HFFc6 (cell line): ENCODE results near the gene PHETA1. TPM values are rescaled to one million over a fixed set of nuclear protein-coding genes. Genes with fewer than 3 reads are reported as not detected.
"Not testable (repeated sequence)": the region's sequence is repeated elsewhere in the genome, so short reads cannot be mapped to it uniquely, and the experiment has no call there.

Experiments used
- DNase-seq: peaks from one replicate; pipeline ENCODE4 v3.0.0-alpha.2; 2018
- H3K27ac Mint-ChIP-seq: 2 replicates; pipeline ENCODE4 v1.8.0; 2020; ENCODE audit warnings: mild to moderate bottlenecking, mixed read lengths
- H3K27me3 Mint-ChIP-seq: 2 replicates; pipeline ENCODE4 v1.8.0; 2021; ENCODE audit warnings: mild to moderate bottlenecking, moderate library complexity, mixed read lengths; ENCODE audit not compliant: insufficient read depth
- H3K36me3 Mint-ChIP-seq: 2 replicates; pipeline ENCODE4 v1.8.0; 2021; ENCODE audit warnings: low read depth, mixed read lengths
- H3K4me1 Mint-ChIP-seq: 2 replicates; pipeline ENCODE4 v1.8.0; 2020; ENCODE audit warnings: low read depth, mixed read lengths
- H3K4me3 Mint-ChIP-seq: 2 replicates; pipeline ENCODE4 v1.8.0; 2020; ENCODE audit warnings: mild to moderate bottlenecking, moderate library complexity, mixed read lengths
- H3K9me3 Mint-ChIP-seq: 2 replicates; pipeline ENCODE4 v1.8.0; 2020; ENCODE audit warnings: mild to moderate bottlenecking, mixed read lengths
- total RNA-seq, 6 experiments: library from RNA; stranded (reverse); fragmentation: NEBNext Ultra II Directional; extraction: Animal tissue kit (Norgen Biotek cat#: 25700); gene quantifications; 2 replicates in 1 of 6; 3 replicates in 5 of 6; pipeline ENCODE4 v1.2.3, GENCODE V29; 2021
- TF ChIP-seq, protein P1 (sequence below): fragments of 200-600 bp; sonication (generic); IDR thresholded peaks from 2 replicates; pipeline ENCODE4 v1.5.0; 2021; ENCODE audit warnings: antibody characterized with exemption, mild to moderate bottlenecking

PHETA1 gene
- total RNA-seq, 6 experiments from 2014 or later, result 11.5 to 15.0 (median 14.0) TPM

DNA sequence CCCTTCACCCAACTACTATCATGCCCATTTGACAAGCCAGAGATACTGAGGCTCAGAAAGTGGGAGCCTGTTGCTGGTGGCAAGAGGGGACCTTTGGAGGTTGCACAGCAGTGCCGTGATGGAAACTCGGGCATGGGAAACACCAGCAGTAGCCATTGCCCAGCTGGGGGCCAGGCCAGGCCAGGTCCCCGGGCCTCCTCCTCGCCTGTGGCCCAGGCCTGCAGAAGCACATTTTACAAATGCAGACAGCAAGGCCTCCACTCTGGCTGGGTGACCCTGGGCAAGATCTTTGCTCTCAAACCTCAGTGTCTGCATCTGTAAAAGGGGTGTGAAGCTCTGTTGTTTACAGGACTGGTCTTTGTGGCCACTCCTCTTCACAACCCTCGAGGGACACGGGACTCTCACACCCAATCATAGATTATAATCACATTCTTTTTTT, 32.3 kb upstream of the PHETA1 start:
- Mint-ChIP-seq H3K27me3 (peaks cover 1% of the 10 kb centered on the region; the same call in 1 of the 2 replicates), H3K36me3 (no peaks in the 10 kb centered on the region), H3K4me3 (no peak overlapping the region), H3K4me1 (peaks cover 50% of the 10 kb centered on the region), H3K27ac (no peak overlapping the region), H3K9me3 (no peaks in the 10 kb centered on the region)
- no peak for DNase-seq
- TF ChIP-seq, protein P1, sequence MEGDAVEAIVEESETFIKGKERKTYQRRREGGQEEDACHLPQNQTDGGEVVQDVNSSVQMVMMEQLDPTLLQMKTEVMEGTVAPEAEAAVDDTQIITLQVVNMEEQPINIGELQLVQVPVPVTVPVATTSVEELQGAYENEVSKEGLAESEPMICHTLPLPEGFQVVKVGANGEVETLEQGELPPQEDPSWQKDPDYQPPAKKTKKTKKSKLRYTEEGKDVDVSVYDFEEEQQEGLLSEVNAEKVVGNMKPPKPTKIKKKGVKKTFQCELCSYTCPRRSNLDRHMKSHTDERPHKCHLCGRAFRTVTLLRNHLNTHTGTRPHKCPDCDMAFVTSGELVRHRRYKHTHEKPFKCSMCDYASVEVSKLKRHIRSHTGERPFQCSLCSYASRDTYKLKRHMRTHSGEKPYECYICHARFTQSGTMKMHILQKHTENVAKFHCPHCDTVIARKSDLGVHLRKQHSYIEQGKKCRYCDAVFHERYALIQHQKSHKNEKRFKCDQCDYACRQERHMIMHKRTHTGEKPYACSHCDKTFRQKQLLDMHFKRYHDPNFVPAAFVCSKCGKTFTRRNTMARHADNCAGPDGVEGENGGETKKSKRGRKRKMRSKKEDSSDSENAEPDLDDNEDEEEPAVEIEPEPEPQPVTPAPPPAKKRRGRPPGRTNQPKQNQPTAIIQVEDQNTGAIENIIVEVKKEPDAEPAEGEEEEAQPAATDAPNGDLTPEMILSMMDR, result no peak

DNA sequence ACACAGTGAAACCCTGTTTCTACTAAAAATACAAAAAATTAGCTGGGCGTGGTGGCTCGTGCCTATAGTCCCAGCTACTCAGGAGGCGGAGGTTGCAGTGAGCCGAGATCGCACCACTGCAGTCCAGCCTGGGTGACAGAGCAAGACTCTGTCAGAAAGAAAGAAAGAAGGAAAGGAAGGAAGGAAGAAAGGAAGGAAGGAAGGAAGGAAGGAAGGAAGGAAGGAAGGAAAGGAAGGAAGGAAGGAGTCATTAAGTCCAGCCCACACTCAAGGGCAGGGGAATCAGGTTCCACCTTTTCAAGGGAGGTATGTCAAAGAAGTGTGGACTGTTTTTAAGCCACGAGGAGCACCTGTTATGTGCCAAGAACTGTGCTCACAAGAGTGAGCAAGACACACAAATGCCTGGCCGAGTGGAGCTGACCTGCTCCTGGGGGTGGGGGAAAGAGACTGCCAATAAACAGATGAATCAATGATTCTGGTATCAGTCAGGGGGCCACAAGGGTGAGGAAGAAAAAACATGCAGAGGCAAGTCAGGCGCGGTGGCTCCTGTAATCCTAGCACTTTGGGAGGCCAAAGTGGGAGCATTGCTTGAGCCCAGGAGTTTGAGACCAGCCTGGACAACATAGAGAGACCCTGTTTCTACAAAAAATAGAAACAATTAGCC, 31.0 kb upstream of the PHETA1 start:
- H3K27me3 Mint-ChIP-seq, DNase-seq, H3K9me3 Mint-ChIP-seq, H3K36me3 Mint-ChIP-seq: not testable (repeated sequence)
- peak overlapping the region; percentile 86 for H3K27ac Mint-ChIP-seq
- peaks cover 49% of the 10 kb centered on the region for H3K4me1 Mint-ChIP-seq
- H3K4me3 Mint-ChIP-seq, result peak overlapping the region; percentile 33; the same call in 1 of the 2 replicates

DNA sequence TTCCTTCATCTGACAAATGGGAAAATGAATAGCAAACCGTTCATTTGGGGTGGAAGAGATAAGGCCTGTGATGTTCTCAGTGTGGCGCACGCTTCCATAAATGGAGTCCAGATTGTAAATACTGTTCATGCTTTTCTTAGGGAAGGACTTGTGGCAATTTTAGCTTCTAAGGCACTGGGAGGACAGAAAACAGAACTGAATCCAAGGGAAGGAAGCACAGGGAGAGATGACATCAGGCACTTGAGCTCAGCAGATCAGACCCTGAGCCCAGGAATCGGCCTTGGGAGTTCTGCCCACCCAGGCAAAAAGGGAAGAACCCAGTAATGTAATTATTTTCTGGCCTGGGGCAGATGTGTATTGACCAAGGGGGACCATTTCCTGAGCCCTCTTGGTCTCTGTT, 29.6 kb upstream of the PHETA1 start:
- Mint-ChIP-seq H3K9me3 (no peaks in the 10 kb centered on the region), H3K36me3 (no peaks in the 10 kb centered on the region), H3K27me3 (peaks cover 2% of the 10 kb centered on the region), H3K4me3 (no peak overlapping the region), H3K27ac (peak overlapping the region; percentile 86), H3K4me1 (peaks cover 55% of the 10 kb centered on the region)
- TF ChIP-seq, protein P1, result no peak
- DNase-seq, result no peak

GRCh38 chr12:111396726-111397445, 28.0 kb upstream of the PHETA1 start:
- peak; percentile 94 for DNase-seq
- TF ChIP-seq, protein P1, result peak; percentile 100
- Mint-ChIP-seq H3K27me3 (peaks cover 5% of the 10 kb centered on the region), H3K4me1 (peaks cover 49% of the 10 kb centered on the region), H3K9me3 (no peaks in the 10 kb centered on the region), H3K27ac (peak overlapping the region; percentile 86), H3K4me3 (peak overlapping the region; percentile 60), H3K36me3 (no peaks in the 10 kb centered on the region)

- Mint-ChIP-seq H3K4me1 (peaks cover 49% of the 10 kb centered on the region), H3K27ac (peak overlapping the region; percentile 86)
- not testable (repeated sequence) for H3K4me3 Mint-ChIP-seq, H3K9me3 Mint-ChIP-seq, H3K27me3 Mint-ChIP-seq, H3K36me3 Mint-ChIP-seq, DNase-seq
Observed at GRCh38 chr12:111396271-111396670, 27.4 kb upstream of the PHETA1 start.

- Mint-ChIP-seq H3K4me3 (no peak overlapping the region), H3K36me3 (no peaks in the 10 kb centered on the region)
- TF ChIP-seq, protein P1, result no peak
Observed at GRCh38 chr12:111395336-111396187, 26.7 kb upstream of the PHETA1 start.

More at GRCh38 chr12:111395336-111396187, 26.7 kb upstream of the PHETA1 start:
- Mint-ChIP-seq H3K4me1 (peaks cover 49% of the 10 kb centered on the region), H3K27me3 (peaks cover 8% of the 10 kb centered on the region), H3K27ac (no peak overlapping the region), H3K9me3 (no peaks in the 10 kb centered on the region)
- DNase-seq, result no peak
